GM18867 (cell line): ENCODE measurements around the gene PIP4P1.
A peak's percentile ranks its signal among the peaks of the same experiment; 100 is the strongest.
"Not testable (repeated sequence)": the region's sequence is repeated elsewhere in the genome, so short reads cannot be mapped to it uniquely, and the experiment has no call there.

Experiments used
- ATAC-seq: cut with Tn5 transposase; IDR thresholded peaks from one replicate; pipeline ENCODE4 v1.9.1; 2021; ENCODE audit warnings: mild to moderate bottlenecking, moderate library complexity; ENCODE audit not compliant: unreplicated experiment

Gene PIP4P1

GRCh38 chr14:20477211-20477876 is 16.1 kb upstream of the PIP4P1 start:
- ATAC-seq = no peak

- ATAC-seq = no peak
Measured at GRCh38 chr14:20476776-20477175, 15.5 kb upstream of the PIP4P1 start.

DNA sequence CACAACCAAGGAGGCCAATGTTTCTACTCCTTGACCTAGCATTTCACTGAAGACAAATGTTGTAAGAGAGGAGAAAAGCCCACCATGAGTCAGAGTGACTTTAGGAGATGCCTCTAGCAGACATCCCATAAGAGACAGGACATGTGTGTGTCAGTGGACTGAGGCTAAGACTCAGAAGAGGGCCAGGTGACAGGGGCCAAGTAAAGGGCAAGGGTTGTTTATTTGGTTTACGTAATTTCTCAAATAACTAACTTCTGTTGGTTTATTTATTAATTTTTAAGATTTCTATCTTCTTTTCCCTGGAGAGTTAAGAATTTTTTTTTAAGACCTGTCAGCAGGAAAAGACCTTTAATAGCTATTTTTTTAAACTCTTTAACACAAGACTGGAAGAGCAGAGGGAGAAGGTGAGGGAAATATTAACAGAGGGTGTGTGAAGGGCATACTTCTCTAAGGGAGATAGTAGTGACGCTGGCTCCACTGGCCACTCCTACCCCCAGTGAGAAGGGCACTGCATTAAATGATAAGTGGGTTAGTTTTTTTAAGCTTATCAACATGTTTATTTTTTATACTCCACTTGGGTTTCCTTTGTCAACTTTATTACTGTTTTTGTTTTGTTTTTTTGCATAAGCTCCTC is 11.4 kb upstream of the PIP4P1 start:
- no peak for ATAC-seq

DNA sequence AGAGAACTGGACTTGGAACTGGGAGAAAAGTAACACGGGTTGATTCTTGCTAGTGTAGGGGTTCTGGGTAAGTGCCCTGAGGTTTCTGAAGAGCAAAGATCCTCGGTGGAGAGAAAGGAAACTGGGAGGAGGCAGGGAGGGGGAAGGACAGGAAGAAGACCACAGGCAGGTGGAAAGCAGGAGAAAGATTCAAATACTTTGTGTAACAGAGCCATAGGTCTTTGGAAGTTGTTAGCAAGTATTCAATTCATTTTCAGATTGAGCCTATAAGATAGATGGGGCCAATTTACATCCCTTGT is 9.3 kb upstream of the PIP4P1 start:
- no peak for ATAC-seq

- ATAC-seq = peak; percentile 29
Measured at GRCh38 chr14:20469890-20470602, 8.8 kb upstream of the PIP4P1 start.

DNA sequence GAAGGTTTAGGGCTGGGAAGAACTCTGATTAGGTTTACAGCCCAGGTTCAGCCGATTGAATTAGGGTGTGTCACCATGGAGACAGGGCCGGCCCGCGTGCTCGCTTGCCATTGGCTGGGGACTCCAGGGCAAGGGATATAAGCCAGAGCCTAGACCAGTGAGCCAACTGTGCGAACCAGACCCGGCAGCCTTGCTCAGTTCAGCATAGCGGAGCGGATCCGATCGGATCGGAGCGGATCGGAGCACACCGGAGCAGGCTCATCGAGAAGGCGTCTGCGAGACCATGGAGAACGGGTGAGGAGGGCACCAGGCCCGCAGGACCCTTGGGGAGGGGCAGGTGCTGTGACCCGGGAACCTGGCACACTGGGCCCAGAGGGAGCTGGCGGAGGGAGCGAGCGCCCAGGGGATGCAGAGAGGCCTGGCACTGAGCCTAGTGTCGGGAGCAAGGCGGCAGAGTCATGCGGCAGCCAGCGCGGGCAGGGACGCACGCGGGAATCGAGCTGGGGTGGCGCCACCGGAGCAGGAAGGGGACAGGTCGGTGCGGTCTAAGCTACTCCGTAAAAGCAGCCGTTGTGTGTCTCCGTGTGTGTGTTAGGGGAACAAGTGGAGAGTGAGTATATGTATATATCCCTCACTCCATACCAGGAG is 8.1 kb upstream of the PIP4P1 start, which contains the start of gene PNP:
Gene PNP, plus strand, starts transcription at position 165 of the 648 bp plus-strand sequence. Its CDS starts 119 bp downstream, at position 284.
- ATAC-seq = peak; percentile 96

DNA sequence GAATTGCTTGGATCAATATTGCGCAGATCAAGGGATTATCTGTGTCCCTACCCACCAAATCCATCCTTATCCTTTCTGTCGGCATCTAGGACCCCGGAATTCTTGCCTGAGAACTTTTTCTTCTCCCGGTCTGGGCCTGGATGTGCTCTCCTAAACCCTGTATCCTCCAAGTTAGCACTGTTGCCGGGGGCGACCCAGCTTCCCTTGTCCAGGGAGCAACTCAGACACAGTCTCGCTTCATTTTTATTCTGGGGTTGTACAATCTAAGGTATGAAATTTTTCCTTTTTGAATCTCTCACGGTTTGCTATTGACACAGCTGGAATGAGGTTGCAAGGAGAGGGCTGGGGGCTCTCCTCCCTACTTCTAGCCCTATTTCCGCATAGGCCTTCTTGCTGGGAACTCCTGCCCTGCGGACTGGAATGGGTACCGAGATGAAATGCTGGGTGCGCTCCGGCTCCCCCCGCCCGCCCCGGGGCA is 7.6 kb upstream of the PIP4P1 start:
- ATAC-seq = no peak

DNA sequence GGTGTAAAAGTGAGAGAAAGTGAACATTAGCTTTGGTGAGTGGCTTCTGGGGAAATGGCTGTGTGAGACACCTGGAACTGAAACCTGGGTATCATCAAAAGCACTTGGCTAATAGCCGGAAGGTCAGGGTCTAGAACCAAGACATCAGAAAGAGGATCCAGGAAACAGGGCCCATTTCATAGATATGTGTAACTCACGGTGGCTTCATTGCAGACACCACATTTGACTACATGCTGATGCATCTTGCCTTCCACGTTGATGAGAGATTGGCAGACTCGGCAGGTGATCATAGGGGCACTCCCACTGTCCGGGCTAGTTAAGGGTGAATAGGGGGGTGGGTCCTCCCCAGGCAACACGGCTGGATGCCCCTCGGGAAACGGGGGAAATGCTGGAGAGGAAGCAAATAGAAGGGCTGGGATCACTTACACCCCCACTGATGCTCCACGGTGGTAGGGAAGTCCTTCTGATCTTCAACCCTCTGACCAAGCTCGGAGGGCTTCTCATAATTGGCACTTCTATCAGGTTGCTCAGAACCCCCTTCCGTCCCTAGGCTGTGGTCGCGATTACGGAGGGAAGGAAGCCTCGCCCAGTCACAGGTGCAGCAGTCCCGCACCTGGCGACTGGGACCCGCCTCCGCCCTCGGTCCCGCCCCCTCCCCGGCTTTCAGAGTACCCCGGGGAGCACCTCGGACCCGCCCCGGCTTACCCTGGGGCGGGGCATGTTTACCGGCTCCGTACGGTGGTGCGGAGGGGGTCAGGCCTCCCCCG is 593 bp downstream of the PIP4P1 start:
- peak; percentile 7 for ATAC-seq

DNA sequence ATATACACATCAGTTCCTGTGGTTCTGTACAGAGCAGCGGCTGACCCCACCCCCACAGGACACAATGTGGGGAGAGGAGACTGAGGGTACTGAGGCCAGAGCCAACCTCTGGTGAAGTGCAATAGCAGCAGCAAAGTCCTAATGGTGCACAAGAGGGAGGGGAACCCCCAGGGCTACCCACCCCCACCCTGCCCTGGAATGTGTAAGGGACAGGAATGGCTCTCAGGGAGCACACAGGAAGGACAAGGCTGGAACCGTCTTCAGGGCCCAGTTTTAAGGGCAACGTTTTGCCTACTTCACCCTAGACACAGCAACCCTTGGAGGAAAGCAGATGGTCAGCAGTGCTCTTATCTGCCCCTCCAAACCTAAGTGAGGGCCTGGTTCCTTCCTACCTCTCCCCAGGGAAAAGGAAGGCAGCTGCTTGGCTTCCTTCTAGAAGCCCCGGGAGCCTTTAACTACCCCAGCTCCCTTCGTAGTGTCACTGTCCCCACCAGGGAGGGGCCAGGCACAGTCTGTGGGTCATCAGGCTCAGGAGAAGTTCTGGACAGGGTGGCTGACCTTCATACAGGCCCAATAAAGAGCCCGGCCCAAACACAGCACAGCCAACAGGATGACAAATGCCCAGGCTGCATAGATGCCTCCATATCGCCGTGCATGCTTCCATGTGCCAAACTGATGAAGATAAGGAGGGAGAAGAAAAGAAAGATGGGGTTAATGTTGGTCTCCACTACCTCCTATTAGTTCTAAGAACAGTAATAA is 3.0 kb downstream of the PIP4P1 start:
- ATAC-seq = no peak

- no peak for ATAC-seq
Measured at GRCh38 chr14:20456971-20457370, 4.3 kb downstream of the PIP4P1 start.

DNA sequence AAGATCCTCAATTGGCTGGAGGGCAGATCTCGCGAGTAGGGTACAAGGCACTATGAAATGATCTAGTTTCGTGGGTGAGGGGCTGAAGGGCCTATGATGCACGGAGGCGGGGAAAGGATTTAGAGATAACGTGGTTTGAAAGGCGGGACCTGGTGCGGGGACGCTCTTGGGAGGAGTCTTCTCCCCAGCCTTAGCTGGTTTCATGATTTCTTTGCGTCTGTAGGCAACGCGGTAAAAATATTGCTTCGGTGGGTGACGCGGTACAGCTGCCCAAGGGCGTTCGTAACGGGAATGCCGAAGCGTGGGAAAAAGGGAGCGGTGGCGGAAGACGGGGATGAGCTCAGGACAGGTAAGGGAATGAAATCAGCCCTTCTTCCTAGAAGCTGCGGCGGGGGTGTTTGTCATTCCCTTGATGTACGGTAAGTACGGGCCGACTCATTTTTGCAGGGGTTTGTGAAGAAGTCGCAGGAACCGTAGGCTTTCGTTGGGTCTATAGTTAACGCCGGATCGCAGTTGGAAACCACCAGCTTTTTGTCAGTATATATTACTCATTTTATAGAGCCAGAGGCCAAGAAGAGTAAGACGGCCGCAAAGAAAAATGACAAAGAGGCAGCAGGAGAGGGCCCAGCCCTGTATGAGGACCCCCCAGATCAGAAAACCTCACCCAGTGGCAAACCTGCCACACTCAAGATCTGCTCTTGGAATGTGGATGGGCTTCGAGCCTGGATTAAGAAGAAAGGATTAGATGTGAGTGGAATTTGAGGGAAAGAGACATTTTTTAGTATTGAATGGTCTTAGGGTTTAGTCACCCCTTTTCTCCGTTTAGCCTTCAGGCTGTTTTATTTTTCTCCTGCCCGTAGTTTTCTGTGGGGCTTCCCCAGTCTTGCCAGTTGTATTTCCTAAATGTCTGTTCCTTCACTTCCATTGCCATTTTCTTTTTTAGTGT is 5.6 kb downstream of the PIP4P1 start:
- peak; percentile 50 for ATAC-seq

GRCh38 chr14:20454516-20455354 is 6.5 kb downstream of the PIP4P1 start, which contains the start of the genes APEX1 and OSGEP:
TSS of gene APEX1 (plus strand) at chr14:20455226. CDS start at chr14:20455646, 420 bp downstream.
TSS of gene OSGEP (minus strand) at chr14:20454812. CDS start at chr14:20454683, 129 bp downstream.
- peak; percentile 87 for ATAC-seq

DNA sequence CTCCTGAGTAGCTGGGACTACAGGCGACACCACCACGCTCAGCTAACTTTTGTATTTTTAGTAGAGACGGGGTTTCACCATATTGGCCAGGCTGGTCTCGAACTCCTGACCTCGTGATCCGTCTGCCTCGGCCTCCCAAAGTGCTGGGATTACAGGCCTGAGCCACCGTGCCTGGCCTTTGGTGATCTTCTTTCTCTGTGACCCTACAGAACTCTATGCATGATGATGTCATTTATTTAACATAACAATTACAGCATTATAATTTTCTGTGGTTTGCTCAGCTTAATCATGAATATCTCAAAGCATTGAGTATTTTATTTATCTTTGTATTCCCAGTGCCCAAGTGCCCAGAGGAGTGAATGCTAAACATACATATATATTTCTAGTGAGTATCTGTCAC is 8.4 kb downstream of the PIP4P1 start:
- not testable (repeated sequence) for ATAC-seq

GRCh38 chr14:20446889-20447288 is 14.3 kb downstream of the PIP4P1 start:
- ATAC-seq = no peak

DNA sequence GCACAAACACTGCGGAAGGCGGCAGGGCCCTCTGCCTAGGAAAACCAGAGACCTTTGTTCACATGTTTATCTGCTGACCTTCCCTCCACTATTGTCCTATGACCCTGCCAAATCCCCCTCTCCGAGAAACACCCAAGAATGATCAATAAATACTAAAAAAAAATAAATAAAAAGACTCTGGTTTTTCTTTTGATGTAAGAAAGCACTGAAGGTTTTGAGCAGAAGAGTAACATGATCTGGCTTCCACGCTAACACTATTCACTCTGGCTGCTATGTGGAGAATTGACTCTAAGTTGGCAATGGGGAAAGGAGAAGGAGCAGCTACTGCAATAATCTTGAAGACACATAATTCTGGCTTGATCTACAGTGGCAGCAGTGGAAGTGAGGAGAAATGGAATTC is 17.6 kb downstream of the PIP4P1 start:
- ATAC-seq = not testable (repeated sequence)

GRCh38 chr14:20441461-20441860 is 19.8 kb downstream of the PIP4P1 start:
- ATAC-seq = no peak

DNA sequence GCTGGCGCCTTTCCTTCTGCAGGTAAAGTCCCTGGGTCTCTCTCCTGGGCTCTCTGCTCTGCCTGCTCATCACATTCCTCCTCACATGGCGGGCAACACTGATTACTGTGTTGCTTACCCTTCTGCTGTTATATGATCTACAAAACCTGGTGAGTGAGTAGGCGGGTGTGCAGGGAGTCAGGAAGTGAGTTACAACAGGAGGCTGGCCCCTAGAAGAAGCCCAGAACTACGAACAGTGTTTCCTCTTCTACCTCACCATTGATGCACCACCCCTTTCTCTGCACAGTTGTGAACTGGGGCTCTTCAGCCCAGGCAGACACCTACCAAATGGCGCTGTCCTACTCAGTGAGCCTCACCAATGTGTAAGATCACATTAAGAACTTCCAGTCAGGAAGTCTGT is 20.4 kb downstream of the PIP4P1 start:
- ATAC-seq = no peak

- ATAC-seq = no peak
Measured at GRCh38 chr14:20440465-20440864, 20.8 kb downstream of the PIP4P1 start.
